SK-N-SH (cell line): ENCODE measurements around the gene MRPL49.

Source experiments
- FOSL2 ChIP-seq: IDR thresholded peaks from 2 replicates; pipeline ENCODE4 v1.4.0; 2012; ENCODE audit warnings: low read depth, mild to moderate bottlenecking, moderate library complexity, borderline replicate concordance
- POLR2AphosphoS5 ChIP-seq: IDR thresholded peaks from 2 replicates; pipeline ENCODE4 v1.6.1; 2012; ENCODE audit warnings: low read depth, low read length
- RCOR1 ChIP-seq: fragments of 150-350 bp; IDR thresholded peaks from 2 replicates; pipeline ENCODE4 v1.6.1; 2017; ENCODE audit warnings: antibody characterized with exemption, low read length
- RFX5 ChIP-seq: IDR thresholded peaks from 2 replicates; pipeline ENCODE4 v1.6.1; 2012; ENCODE audit warnings: mild to moderate bottlenecking, improper control_type of control experiment, low read length
- TF ChIP-seq, protein P1 (sequence below): fragments of 200-600 bp; sonication (generic); IDR thresholded peaks from 2 replicates; pipeline ENCODE4 v1.6.1; 2017; ENCODE audit warnings: antibody characterized with exemption, mild to moderate bottlenecking, moderate library complexity

DNA sequence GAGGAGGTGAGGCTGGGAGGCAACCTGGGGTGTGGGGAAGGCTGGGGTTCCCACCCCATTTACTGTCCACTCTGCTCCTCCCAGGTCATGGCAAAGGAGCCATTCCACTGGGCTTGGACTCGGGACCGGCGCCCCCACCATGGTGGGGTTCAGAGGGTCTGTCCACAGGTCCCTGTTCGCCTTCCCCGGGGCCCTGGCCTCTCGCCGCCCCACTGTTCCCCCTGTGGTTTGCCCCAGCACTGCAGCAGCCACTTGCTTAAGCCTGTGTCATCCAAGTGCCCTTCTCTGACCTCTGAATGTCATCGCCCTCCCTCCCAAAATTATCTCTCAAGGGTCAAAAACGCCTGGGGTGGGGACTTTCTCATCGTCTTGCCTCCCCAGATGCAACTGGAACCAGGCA, 50.5 kb downstream of the MRPL49 start:
- TF ChIP-seq, protein P1, sequence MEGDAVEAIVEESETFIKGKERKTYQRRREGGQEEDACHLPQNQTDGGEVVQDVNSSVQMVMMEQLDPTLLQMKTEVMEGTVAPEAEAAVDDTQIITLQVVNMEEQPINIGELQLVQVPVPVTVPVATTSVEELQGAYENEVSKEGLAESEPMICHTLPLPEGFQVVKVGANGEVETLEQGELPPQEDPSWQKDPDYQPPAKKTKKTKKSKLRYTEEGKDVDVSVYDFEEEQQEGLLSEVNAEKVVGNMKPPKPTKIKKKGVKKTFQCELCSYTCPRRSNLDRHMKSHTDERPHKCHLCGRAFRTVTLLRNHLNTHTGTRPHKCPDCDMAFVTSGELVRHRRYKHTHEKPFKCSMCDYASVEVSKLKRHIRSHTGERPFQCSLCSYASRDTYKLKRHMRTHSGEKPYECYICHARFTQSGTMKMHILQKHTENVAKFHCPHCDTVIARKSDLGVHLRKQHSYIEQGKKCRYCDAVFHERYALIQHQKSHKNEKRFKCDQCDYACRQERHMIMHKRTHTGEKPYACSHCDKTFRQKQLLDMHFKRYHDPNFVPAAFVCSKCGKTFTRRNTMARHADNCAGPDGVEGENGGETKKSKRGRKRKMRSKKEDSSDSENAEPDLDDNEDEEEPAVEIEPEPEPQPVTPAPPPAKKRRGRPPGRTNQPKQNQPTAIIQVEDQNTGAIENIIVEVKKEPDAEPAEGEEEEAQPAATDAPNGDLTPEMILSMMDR = no peak
- TF ChIP-seq RCOR1 (no peak), FOSL2 (no peak), RFX5 (no peak), POLR2AphosphoS5 (no peak)
